NCI-H748 treated with DMSO at 0.1 percent for 48 hours (cell line): Measurements from ENCODE around the gene TTBK2.

Experiments
- DNase-seq: peaks from one replicate; lab custom pipeline; 2025; lab: John Stamatoyannopoulos, UW

TTBK2 gene

DNA sequence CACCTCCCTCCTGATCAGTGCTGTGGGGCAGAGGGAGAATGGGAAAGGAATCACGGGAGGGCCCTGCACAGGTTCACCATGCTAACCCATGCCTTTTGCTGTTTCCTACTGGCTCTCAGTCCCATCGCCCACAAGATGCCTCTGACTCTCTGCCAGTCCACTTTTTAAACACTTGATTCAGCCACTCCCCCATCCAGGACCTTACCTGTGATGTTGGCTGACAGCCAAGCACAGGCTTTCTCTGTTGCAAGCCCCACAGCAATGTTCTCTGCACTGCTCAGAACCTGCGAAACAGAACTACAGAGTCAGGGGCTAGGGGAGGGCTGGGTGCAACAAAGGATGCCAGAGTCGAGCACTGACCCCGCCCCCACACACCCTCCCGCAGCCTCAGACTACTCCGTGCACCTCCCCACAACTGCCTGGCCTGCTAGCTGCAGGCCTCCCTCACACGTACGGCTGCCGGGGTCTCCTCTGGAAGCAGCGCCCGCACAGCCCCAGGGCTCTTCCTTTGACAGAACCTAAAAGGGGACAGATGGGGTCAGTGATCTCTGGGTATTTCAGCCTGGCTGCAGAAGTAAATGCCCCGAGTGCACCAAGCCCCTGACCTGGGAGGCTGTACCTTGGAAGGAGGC lies 192.7 kb downstream of the TTBK2 start:
- DNase-seq: no peak

DNA sequence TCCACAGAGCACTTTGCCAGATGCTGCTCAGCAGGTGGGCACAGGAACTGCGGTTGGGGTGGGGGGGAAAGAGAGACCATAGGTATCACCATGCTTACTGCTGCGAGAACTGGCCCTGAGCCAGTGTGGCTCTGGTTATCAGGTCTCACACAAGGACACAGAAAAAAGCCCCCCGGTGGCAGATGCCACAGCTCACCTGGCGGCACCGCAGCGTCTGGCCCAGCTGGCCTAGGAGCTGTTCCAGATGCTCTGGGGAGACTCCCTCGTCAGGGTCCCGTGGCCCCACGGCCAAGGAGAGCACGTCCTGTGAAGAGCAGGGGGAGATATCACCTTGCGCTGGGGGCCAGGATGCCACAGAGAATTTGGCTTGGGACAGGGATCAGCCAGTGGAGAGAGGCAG lies 194.5 kb downstream of the TTBK2 start:
- no peak for DNase-seq

DNA sequence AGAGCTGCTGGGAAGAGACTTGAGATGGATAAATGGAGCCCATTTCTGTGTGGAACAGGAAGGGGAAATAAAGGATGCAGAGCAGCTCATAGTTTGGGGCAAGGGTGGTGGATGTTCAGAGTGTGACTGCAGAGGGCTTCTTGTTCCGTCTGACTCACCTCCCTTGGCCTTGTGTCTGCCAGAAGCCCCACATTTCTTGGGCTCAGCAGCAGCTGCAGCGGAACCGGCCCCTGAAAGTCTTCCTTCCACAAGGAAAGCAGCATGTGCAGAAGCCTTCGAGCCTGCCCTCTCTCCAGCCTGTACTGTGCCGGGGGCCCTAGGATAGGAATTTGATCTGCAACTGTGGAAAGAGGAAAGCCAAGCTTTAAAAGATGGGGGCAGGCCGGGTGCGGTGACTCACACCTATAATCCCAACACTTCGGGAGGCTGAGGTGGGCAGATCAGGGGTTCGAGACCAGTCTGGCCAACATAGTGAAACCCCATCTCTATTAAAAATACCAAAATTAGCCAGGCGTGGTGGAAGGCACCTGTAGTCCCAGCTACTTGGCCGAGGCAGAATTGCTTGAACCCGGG lies 195.2 kb downstream of the TTBK2 start:
- DNase-seq: no peak

DNA sequence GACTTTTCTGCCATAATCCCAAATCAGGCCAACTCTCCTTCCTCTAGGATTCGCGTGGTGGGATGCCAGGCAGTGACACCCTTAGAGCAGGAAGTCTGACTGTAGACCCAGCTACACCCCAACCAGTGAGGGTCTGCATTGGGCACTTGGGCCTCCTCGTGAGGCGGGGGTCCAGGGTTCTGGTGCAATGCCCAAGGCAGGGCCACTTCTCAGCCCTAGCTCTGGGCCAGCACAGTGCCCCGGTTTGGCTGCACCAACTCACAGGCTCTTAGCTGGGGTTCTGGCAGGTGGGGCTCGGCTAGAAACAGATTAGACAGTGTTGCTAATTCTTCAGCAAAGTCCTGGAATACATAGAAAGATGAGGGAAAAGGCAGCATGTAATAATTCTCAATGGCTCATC lies 196.3 kb downstream of the TTBK2 start:
- no peak for DNase-seq

DNA sequence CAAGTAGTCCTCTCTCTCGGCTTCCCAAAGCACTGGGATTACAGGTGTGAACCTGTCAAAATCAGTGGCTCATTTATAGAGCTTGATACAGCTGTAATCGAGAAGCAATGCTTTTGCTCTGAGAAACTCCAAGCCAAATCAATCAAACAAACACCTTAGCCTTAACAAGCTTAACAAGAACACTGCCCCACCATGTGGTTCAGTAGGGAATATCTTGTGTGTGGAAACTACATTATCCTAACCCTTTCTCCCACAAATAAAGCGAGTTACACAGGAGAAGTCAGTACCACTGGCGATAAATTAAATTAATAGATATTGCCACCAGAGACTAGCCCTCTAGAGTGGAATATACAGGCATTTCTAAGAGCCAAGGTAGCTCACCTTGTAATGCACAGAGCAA lies 197.5 kb downstream of the TTBK2 start:
- DNase-seq: no peak

DNA sequence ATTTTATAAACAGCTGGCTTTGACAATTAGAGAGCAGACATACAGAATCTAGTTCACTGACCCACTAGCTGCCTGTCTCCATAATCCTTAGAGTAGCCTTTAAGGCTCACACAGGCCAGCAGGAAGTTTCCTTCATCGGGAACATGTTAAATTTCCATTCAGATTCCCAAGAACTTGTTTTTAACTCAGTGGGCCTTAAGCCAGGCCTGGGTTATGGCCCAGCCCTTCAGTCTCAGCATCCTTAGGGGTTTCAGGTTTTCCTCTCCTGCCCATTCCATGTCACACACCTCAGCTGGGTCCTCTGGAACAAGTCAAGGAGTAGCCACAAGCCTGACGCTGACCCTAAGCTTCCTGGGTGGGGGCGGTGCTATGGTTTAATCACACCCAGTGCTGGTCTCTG lies 198.7 kb downstream of the TTBK2 start:
- DNase-seq: no peak

- no peak for DNase-seq
Observed at GRCh38 chr15:42721016-42721415, 199.6 kb downstream of the TTBK2 start.

GRCh38 chr15:42720071-42720470 lies 200.5 kb downstream of the TTBK2 start:
- no peak for DNase-seq

DNA sequence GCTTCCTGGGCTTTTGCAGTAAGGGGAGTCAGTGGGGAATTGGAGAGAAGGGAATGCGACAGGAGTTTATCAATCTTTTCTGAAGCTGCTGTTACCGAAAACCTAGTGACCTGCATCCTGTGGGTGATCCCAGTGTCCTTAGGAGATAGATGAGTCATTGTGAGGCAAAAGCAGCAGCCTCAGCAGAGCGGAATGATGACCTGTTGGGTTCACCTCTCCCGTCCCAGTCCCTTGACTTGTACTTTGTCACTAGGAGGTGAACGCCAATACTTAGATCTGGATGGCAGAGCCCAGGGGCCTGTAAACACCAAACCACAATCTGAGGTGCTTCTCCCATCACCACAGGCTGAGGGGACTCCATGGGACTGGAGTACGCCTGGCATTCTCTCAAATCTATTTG lies 201.5 kb downstream of the TTBK2 start:
- no peak for DNase-seq

DNA sequence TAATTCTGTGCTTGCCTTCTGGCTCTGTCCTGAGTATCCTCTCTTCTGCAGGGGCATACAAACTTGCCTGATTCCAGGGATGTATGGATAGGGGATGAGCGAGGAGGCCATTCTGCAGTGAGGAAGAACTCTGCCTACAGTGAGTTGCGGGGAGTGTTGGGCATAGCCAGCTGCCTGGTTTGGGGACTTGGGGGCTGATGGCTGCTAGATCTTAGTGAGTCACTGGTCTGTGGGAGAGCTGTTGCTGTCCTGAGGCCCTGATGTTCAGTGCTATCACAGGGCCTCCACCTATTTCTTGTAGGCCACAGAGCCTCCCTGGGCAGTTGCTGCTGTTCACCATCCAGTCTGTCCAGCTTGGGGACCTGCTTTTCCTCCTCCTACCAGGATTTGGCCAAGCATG lies 204.0 kb downstream of the TTBK2 start:
- no peak for DNase-seq

DNA sequence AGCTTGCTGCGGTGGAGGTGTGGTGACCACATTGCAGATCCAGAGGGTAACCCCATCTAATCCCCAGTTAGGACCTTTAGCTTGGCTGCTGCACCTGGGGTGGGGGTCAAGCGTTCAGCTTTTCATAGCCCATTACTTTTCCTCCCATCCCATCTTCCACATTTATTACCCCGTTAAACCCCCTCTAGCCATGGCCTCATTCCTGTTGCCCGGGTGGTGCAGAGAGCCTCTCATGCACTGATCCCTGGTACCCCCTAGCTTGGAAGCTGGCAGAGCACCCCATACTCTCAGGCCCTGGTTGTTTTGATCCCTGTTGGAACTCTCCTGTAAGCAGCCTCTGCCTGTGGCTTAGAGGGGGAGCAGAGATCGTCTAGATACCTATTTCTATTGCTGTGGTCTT lies 204.5 kb downstream of the TTBK2 start:
- DNase-seq: no peak

- DNase-seq: no peak
Observed at GRCh38 chr15:42712584-42712983, 208.0 kb downstream of the TTBK2 start.

- DNase-seq: no peak
Observed at GRCh38 chr15:42711746-42712145, 208.8 kb downstream of the TTBK2 start.

- no peak for DNase-seq
Observed at GRCh38 chr15:42710662-42711061, 209.9 kb downstream of the TTBK2 start.

DNA sequence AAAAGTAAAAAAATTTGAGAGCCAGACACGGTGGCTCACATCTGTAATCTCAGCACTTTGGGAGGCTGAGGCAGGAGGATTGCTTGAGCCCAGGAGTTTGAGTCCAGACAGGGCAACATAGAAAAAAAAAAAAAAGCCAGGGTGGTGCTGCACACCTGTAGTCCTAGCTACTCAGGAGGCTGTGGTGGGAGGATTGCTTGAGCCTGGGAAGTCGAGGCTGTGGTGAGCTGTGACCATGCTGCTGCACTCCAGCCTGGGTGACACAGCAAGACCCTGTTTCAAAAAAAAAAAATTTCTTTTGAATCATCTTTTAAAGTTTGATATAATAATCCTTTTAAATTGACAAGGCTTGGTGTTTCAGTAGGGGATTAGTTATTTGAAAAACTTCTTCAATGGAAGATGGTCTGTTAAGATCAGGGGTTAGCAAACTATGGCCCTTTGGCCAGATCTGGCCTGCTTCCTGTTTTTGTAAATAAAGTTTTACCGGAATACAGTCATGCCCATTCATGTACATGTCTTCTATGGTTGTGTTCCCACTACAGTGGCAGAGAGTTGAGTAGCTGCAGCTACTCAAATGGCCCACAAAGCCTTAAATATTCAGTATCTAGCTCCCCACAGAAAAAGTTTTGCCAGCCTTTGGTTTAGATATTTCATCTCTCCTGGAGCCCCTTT lies 212.6 kb downstream of the TTBK2 start:
- no peak for DNase-seq

- no peak for DNase-seq
Observed at GRCh38 chr15:42707068-42707467, 213.5 kb downstream of the TTBK2 start.

GRCh38 chr15:42705336-42705735 lies 215.2 kb downstream of the TTBK2 start:
- DNase-seq: no peak

DNA sequence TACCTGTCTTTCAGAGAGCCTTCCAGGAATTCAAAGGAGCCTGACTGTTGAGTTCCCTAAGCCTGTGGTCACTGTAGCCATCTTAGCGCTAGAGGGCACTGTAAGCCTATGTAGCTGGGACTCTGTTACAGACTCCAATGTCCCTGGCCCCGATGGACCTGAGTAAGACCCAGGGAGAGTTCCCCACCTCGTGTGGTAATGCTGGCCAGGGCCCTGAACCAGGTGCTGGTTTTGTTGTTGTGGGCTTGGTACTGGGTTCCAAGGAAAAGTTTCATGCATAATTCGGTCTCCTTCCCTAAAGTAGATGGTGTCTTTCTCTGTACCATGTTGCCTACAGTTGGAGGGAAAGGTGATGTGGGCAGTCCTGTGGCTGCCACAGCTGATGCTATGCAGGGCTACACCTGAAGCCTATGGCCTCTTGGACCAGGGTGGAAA lies 216.1 kb downstream of the TTBK2 start:
- peak; percentile 35 for DNase-seq

DNA sequence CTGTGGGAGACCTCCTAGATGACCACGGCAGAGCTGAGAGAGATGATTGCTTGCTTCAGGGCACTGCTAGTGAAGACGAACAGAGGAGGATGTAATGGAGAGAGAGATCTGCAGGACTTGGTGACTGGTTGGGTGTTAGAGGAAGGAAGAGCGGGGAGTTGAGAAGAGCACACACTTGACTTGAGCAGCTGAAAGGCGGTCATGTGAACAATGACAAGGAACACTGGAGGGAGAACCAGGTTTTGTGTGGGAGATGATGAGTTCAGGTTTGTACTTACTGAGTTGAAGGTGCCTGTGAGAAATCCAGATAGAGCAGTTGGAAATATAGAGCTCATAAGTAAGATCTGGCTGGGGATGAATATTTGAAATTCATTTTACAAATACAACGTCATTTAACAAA lies 224.0 kb downstream of the TTBK2 start:
- DNase-seq: no peak

DNA sequence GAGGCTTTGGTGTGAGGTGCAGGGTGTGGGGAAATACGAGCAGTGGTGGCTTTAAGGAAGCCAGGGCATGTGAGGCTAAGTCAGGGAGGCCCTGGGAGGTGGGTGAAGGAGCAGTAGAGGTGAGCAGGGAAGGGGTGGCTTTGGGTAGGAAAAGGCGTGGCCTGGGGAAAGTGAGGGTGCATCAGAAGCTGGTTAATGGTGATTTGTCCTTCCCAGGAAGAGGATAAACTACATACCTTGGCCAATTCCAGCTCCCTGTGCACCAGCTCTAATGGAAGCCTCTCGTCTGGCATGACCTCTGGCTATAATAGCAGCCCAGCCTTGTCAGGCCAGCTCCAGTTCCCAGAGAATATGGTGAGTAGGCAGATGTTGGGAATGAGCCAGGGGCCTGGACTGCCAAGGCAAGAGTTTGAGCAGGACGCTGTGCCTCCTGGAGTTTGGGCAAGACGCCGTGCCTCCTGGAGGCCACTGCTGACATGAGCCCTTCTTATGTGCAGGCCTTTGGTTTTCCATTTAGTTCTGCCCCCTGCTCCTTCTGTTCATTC lies 225.0 kb downstream of the TTBK2 start:
- DNase-seq: no peak

- DNase-seq: no peak
Observed at GRCh38 chr15:42694398-42694797, 226.2 kb downstream of the TTBK2 start.

DNA sequence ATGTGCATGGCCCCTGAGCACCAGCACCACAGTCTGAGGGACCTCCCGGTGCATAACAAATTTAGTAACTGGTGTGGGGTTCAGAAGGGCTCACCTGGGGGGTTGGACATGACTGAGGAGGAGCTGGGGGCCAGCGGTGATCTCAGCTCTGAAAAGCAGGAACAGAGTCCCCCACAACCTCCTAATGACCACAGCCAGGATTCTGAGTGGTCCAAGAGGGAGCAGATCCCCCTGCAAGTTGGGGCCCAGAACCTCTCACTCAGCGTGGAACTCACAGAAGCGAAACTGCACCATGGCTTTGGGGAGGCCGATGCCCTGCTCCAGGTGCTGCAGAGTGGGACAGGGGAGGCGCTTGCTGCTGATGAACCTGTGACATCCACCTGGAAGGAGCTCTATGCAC lies 226.6 kb downstream of the TTBK2 start:
- no peak for DNase-seq

GRCh38 chr15:42693496-42693895 lies 227.1 kb downstream of the TTBK2 start:
- DNase-seq: no peak
